Measurements from ENCODE around the gene CDV3. TPM values are rescaled to one million over a fixed set of nuclear protein-coding genes. Genes with fewer than 3 reads are reported as not detected.

CDV3 gene
- total and polyA plus RNA-seq, 2 donors (not counting 3 experiments of a cell fraction or from before 2014, with no cell fraction given) = 46.7 to 229 TPM

GRCh38 chr3:133588784-133589465 is 15.4 kb downstream of the CDV3 start:
- Histone ChIP-seq H3K4me3 (replicated peaks in 1 of 3; ENCODE audit: insufficient read depth in 1 of 3, low read depth in 1 of 3, low read length in 3 of 3) (no peak overlapping the region), H3K79me2 (ENCODE audit: control insufficient read depth, insufficient read depth, low read length) (peaks cover 18% of the 10 kb centered on the region), H3K4me2 (ENCODE audit: insufficient read depth, low read length) (no peak overlapping the region), H3K9me1 (replicated peaks; ENCODE audit: control insufficient read depth, extremely low read depth, insufficient read depth, low read length) (no peaks in the 10 kb centered on the region), H3K36me3 (ENCODE audit: control insufficient read depth in 2 of 2, extremely low read depth in 1 of 2, insufficient read depth in 2 of 2, low read length in 2 of 2) (peaks cover 18 to 39% of the 10 kb centered on the region in 2 experiments), H3K27ac (ENCODE audit: insufficient read depth, low read depth, low read length) (no peak overlapping the region), H3K9me3 (replicated peaks; ENCODE audit: control insufficient read depth, insufficient read depth, low read length) (no peaks in the 10 kb centered on the region), H4K20me1 (replicated peaks; ENCODE audit: control insufficient read depth, extremely low read depth, insufficient read depth, low read length) (peaks cover 2% of the 10 kb centered on the region), H3K27me3 (ENCODE audit: control insufficient read depth in 2 of 2, insufficient read depth in 2 of 2, low read length in 2 of 2) (no peaks in the 10 kb centered on the region), H2AFZ (ENCODE audit: low read depth, low read length) (no peak overlapping the region), H3K9ac (replicated peaks; ENCODE audit: extremely low read depth, insufficient read depth, low read length) (no peak overlapping the region), H3K4me1 (ENCODE audit: control insufficient read depth, extremely low read depth, insufficient read depth, low read length) (peaks cover 18% of the 10 kb centered on the region)
- no peak for TF ChIP-seq JUN (IDR thresholded peaks at IDR 0.05; ENCODE audit: borderline replicate concordance, insufficient read depth, insufficient read length, low read depth)
- no peak for TF ChIP-seq FOS (IDR thresholded peaks at IDR 0.05; ENCODE audit: borderline replicate concordance, insufficient read depth, low read length)
- no peak for TF ChIP-seq POLR2AphosphoS5 (IDR thresholded peaks at IDR 0.05; ENCODE audit: insufficient read depth, low read depth, low read length)
- no peak for TF ChIP-seq MAX (IDR thresholded peaks at IDR 0.05; ENCODE audit: insufficient read depth, insufficient read length)
- no peak for TF ChIP-seq EZH2 (IDR thresholded peaks at IDR 0.05; ENCODE audit: borderline replicate concordance, low read depth, low read length, severe bottlenecking)
- TF ChIP-seq GATA2 (IDR thresholded peaks at IDR 0.05; ENCODE audit: insufficient read depth, insufficient read length, low read depth, low read length) = no peak
- no peak for TF ChIP-seq MYC (IDR thresholded peaks at IDR 0.05; ENCODE audit: low read depth, low read length)
- no peak for TF ChIP-seq POLR2A (IDR thresholded peaks at IDR 0.05; ENCODE audit: low read depth, low read length)
- no peak for TF ChIP-seq CTCF (IDR thresholded peaks at IDR 0.05; ENCODE audit: extremely low read depth in 1 of 2, insufficient read depth in 1 of 2, low read depth in 1 of 2, low read length in 2 of 2)
- DNase-seq (ENCODE audit: low read depth, low spot score) (no peak), FAIRE-seq (no peak)
- intact Hi-C loops (cut with micrococcal nuclease) (no loop called here), dilution Hi-C loops (cut with MboI; ENCODE audit: extremely low pct_ligation_motif_present, low sequenced_read_pairs) (no loop called here)
- ChIA-PET POLR2A (no interaction called here), CTCF (no interaction called here)
- TSS peak; percentile 28 for BruUV-seq (replicated peaks)

Measured in endothelial cell of umbilical vein (primary cell).